HG02970 (cell line): Measurements from ENCODE around the gene CMIP.

ENCODE experiments used
- ATAC-seq: cut with Tn5 transposase; IDR thresholded peaks from one replicate; pipeline ENCODE4 v1.9.1; 2021; ENCODE audit warnings: mild to moderate bottlenecking, moderate library complexity, moderate number of reproducible peaks; ENCODE audit not compliant: unreplicated experiment, low FRiP score

Gene CMIP

GRCh38 chr16:81627729-81628244 is 183.2 kb downstream of the CMIP start:
- no peak for ATAC-seq

DNA sequence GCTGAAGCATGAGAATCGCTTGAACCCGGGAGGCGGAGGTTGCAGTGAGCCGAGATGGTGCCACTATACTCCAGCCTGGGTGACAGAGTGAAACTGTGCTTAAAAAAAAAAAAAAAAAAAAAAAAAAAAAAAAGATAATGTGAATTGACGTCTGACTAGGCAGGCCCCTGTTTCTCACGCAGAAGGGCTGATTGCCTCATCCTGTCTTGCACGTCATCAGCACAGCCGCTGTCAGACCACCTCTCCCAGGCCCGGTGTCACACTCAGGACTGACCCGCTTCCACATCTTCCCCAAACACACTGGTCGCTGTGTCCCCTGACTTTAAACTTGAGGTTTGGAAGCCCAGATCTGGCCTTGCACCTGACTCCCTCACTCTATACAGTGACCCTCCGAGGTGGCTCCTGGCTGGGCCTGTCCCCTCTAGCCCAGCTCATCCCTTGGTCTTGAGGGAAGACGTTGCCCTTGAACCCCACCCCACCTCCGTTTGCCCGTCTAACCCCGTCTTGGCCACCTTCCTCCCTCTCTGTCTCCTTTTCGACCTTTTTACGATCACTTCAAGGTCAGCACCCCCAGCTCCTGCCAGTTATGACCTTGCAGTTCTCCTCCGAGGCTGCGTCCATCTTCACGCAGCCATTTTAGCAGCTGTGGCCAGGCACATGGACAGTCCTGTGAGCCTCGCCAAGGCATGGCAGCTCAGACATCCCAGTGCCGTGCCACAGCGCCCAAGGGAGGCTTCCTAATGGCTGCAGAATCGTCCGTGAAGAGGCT is 184.6 kb downstream of the CMIP start:
- ATAC-seq: no peak

GRCh38 chr16:81629896-81630634 is 185.5 kb downstream of the CMIP start:
- ATAC-seq: no peak

GRCh38 chr16:81630635-81631031 is 186.0 kb downstream of the CMIP start:
- no peak for ATAC-seq

DNA sequence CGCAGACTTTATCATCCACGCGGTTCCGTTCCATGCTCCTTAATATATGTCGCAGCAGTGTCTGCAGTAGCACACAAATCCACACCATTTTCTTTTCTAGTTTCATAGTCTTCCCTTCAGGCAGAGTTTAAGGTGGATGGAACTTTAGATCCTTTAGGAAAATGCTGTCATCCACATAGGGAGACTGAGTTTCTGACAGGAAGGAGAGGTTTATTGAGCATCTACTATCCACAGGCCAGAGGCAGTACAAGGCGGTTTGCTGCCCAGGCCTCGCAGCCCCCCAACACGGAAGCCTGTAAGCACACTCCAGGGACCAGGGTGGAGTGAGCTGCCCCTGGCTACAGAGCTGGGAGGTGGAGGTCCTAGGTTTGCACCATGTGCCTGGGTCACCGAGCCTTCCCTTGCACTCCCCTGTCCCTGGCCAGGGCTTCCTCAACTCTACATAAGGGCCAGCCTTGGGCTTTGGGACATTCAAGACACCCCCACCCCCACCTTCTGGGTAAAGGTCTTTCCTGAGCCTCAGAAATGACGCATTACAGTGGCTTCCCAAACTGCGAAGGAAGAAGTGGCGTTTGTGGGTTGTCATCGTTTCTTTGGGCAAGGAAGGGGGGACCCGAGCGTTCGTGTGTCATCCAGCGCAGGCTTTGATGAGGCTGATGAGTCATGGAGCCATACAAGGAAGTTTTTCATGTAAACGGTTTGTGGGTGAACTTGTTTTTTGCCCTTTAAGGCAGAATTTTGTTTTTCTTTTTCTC is 188.0 kb downstream of the CMIP start:
- no peak for ATAC-seq

GRCh38 chr16:81633147-81633619 is 188.6 kb downstream of the CMIP start:
- ATAC-seq: no peak

DNA sequence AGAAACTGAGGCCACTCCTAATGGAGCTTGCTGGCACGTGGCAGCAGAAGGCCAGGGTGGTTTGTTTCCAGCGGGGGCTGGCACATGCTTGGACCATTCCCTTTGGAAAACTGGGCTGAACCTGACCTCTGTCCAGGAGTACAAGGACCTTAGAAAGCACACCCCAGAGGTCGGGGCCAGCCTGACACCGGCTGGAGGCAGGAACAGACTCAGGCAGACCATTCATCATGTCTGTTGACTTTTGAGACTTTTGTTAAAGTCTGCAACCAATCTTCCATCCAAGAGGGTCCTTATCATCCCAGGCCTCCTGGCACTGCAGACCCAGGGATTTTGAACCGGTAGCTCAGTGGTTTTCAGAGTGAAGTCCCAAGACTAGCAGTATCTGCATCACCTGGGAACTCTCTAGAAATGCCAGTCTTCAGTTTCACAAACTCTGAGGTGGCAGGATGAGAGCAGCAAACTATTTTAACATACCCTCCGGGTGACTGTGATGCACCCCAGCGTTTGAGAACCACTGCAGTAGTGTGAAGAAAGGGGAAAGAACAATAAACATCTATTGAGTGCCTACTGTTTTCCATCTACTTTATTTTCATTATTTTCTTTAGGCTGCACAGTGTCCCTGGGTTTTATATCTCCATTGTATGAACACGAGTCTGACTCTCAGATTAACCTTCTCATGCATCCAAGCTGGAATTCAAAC is 189.2 kb downstream of the CMIP start:
- ATAC-seq: no peak

DNA sequence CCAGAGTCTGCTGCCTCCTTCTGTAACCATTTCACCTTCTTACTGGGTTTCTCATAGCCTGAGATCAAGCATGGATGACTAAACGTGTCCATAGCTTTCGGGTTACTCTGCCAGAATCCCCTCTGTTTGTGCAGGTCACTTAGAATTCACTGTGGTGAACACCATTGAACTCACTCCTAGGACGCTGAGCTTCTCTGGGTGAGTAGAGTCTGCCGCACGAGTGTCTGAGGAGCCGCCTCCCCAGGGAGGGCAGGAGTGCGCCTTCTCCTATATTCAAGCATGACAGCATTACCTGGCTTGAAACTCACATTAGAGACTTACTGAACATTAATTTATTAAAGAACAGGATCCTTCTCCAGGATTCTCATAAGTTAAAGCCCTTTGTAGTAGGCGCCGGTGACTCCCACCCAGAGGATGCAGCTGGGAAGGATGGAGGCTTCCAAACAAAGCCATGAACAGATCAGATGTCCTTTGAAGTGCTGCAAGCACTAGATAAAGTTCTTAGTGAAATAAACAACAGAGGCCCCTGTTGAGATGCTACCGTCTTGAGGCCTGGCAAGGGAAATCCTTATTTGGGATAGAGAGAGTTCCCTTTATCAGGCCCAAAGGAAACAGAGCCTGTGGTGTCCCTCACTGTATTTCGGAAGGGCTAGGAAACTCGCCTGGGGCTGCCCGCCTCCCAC is 189.9 kb downstream of the CMIP start:
- ATAC-seq: no peak

DNA sequence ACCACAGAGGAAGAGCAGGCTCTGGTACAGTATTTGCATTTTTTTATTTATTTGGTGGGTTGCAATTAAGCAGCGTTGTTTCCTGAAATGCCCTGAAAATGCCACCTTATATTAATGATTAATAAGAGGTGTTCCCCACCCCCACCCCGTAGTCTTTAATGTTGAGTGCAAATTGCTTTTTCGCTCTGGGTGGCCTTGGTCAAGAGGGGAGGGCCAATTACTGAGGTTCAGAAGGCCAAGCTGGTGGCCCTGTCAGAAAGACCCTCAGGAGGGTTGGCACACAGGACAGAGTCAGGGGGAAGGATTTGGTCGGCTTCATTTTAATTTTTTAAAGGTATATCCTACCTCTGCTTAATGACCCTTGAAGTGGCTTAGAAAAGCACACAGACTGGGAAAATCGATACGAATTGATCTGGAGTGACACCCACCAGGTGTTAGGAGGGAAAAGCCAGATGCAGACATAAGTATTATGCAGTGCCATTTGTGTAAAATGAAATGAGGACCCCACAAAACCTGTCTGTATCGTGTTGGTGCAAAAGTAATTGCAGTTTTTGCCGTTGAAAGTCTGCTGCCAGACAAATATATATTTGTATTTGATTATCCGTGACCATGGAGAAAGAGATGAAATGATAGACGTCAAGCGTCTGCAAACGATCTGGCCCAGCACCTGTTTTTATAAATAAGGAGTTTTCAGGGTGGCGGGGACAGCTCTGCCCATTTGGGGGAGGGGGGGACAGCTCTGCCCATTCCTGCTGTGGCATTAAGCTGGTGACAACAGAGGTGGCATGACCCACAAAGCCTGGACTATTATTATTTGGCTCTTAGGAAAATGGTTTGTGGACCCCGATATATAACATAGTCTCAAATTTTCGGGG is 190.7 kb downstream of the CMIP start:
- no peak for ATAC-seq

DNA sequence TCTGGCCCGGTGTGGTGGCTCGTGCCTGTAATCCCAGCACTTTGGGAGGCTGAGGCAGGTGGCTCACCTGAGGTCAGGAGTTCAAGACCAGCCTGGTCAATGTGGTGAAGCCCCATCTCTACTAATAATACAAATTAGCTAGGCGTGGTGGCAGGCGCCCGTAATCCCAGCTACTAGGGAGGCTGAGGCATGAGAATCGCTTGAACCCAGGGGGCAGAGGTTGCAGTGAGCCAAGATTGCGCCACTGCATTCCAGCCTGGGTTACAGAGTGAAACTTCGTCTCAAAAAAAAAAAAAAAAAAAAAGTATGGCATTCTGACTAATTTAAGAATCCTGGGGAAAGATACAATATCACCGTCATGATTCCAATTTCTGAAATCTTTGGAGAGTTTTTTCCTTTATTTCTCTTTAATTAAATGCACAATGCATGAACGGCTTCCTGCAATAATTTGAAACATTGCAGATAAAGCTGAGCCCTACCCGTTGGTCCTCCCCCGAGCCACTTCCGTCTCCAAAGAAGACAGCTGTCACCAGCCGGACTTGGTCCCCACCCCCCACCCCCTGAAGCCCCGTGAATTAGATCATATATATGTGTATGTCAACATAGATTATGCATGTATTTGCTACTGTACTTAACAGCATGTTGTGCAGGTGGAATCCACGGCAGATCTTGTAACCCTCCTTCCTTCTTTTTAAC is 191.8 kb downstream of the CMIP start:
- ATAC-seq: no peak

- no peak for ATAC-seq
These were observed 193.0 kb downstream of the CMIP start for GRCh38 chr16:81637336-81638235.

DNA sequence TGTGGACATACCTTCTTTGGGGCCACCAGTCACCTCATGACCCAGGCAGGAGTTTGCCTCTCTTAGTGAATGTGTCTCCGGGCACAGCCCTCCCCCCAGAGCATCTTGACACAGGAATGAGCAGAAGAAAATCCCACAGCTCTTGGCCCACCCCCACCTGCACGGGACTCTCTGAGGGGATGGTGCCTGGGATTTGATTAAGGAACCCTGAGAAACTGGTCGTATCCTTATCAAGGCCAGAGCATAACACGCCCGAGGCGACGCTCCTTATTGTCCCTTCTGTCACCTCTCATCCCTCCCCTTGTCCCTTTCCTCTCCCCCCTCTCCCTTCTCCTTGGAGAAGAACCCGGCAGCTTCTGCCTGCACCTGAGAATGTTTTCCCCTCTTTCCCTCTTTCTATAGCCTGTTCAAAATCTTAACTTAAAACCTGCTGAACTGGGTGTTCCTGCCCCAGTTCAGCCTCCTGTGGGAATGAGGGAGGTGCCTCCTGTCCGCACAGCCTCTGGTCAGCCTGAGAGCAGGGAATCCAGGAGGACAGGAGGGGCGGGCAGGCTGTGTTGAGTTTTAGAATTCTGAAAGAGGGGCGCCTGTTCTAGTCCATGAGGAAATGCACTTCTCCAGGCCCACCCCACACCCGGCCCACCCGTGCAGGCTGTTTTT is 193.8 kb downstream of the CMIP start:
- ATAC-seq: no peak

- ATAC-seq: no peak
These were observed 194.7 kb downstream of the CMIP start for GRCh38 chr16:81639348-81639747.

DNA sequence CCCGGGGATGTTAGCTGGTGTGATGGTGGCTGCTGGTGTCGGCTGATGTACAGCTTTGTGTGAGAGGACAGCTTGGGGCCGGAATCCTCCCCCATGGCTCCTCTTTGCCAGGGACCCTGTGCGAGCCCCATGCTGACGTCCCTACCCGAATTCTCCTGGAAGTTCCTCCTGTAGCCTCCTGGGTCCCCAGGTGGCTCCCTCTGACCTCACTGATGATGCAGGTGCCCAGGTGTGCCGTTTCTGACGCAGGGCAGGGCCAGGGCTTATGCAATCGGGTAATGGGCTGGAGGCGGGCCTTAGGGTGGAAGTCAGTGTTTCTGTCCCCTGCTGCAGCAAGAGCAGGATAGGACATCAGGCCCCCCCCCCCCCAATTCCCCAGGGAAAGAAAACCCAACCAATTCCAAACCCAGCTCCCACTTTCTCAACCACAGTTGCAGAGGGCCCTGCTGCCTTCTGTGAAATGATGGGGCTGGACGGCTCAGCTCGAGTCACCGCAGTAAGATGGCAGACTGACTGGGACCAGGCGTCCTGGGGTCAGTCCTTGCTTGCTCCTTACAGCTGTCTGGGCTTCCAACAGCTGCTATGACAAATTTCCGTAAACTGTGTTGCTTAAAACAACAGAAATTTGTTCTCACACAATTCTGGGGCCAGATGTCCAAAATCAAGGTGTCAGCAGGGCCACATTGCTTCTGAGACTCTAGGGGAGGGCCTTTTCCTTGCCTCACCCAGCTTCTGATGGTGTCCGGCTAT is 195.5 kb downstream of the CMIP start:
- ATAC-seq: no peak

DNA sequence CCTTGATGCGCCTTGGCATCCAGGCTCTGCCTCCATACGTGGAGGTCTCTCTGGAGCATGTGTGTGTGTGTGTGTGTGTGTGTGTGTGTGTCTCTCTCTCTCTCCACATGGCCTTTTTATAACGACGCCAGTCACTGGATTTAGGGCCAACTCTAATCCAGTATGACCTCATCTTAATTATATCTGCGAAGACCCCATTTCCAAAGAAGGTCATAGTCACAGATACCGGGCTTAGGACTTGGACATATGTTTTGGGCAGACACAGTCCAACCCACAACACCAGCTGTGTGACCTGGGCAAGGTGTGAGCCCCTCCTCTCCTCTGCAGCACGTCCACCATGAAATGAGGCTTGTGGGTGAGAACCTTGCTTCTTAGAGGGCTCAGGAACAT is 196.1 kb downstream of the CMIP start:
- no peak for ATAC-seq
